ENCODE data around the gene KCTD4. TPM values are rescaled to one million over a fixed set of nuclear protein-coding genes. Genes with fewer than 3 reads are reported as not detected.

The KCTD4 gene
- total RNA-seq, 2 donors from 2014 or later: not detected

DNA sequence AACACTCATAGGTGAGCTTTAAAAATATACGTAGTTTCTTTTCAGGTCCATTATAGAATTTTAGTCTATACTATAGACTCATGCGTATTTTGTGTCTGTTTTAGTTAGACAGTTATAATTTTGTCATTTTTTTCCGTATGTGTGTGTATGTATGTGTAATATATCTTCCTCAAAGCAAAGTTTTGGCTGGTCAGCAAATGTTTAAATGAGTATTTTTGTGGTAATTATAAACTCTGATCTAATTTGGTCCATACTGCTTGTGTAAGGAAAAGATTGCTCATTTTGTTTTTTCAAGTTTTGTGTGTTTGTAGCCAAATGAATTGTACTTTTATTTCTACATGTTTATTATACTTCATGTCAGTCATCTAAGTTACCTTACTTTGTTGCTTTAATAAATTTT, 20.5 kb downstream of the KCTD4 start:
- Histone ChIP-seq H3K4me3 (no peak overlapping the region), H3K27ac (no peak overlapping the region), H3K36me3 (no peaks in the 10 kb centered on the region), H3K9me3 (no peaks in the 10 kb centered on the region), H3K27me3 (replicated peaks; ENCODE audit: insufficient read depth) (no peaks in the 10 kb centered on the region), H3K4me1 (ENCODE audit: control insufficient read depth in 1 of 2, low read depth in 2 of 2) (peaks cover 4 to 5% of the 10 kb centered on the region in 2 donors)
- TF ChIP-seq, protein P1, sequence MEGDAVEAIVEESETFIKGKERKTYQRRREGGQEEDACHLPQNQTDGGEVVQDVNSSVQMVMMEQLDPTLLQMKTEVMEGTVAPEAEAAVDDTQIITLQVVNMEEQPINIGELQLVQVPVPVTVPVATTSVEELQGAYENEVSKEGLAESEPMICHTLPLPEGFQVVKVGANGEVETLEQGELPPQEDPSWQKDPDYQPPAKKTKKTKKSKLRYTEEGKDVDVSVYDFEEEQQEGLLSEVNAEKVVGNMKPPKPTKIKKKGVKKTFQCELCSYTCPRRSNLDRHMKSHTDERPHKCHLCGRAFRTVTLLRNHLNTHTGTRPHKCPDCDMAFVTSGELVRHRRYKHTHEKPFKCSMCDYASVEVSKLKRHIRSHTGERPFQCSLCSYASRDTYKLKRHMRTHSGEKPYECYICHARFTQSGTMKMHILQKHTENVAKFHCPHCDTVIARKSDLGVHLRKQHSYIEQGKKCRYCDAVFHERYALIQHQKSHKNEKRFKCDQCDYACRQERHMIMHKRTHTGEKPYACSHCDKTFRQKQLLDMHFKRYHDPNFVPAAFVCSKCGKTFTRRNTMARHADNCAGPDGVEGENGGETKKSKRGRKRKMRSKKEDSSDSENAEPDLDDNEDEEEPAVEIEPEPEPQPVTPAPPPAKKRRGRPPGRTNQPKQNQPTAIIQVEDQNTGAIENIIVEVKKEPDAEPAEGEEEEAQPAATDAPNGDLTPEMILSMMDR (IDR thresholded peaks at IDR 0.05): no peak
- ATAC-seq (ENCODE audit: insufficient number of reproducible peaks, low FRiP score, low read depth) (no peak), DNase-seq (ENCODE audit: low spot score) (no peak)

DNA sequence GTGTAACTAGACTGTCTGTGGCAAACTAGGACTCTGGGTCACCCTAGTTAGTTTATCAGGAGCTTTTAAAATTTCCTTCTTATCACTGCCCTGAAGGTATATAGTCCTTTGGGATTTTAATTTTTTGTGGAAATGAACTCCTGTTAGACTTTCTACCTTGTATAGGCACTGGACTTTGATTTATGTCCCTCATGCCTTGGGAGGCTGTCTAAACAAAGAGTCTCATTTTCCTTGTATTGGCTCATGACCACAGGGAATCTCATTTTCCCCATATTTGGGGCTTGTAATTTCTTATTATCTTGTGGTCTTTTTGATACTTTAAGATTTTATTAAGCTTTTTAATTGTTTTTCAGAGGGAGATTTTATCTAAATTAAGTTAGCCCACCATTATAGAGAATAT, 21.4 kb downstream of the KCTD4 start:
- Histone ChIP-seq H3K27ac (no peak overlapping the region), H3K27me3 (replicated peaks; ENCODE audit: insufficient read depth) (no peaks in the 10 kb centered on the region), H3K9me3 (no peaks in the 10 kb centered on the region), H3K4me1 (ENCODE audit: control insufficient read depth in 1 of 2, low read depth in 2 of 2) (peaks cover 4 to 5% of the 10 kb centered on the region in 2 donors), H3K36me3 (no peaks in the 10 kb centered on the region), H3K4me3 (no peak overlapping the region)
- DNase-seq (ENCODE audit: low spot score) (no peak), ATAC-seq (ENCODE audit: insufficient number of reproducible peaks, low FRiP score, low read depth) (no peak)
- TF ChIP-seq, protein P1 (IDR thresholded peaks at IDR 0.05): no peak

DNA sequence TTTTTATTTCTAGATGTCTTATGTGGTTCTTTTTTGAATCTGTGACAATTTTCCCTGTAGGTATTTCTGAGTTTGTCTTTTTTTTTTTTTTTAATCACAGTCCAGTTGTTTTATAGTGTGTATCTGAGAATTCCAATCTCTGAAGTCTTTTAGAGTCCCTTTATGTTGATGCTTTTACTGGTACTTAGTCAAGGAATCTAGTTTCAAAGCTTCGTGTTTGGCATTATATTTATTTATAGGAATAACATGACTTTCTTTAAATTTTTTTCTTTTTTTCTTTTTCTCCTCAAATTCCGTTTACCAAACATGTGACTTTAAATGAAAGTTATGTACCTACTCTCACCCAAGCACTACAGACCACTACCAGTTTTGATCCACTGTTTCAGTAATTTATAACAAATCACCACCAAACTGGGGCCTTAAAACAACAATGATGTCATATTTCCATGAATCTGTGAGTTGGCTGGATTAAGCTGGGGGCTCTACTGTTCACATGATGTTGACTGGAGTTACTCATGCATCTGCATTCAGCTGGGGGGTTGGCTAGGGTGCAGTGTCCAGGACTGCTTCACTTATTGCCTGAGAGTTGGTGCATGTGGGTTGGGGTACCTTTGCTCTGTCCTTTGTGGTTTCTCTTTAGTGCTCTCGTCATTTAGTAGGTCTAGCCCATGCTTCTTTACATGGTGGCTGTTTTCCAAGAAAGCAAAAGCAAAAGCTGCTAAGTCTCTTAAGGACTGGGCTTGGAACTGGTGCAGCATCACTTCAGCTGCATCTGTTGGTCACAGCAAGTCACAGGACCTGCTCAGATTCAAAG, 22.3 kb downstream of the KCTD4 start:
- H3K4me1 ChIP-seq (ENCODE audit: control insufficient read depth in 1 of 2, low read depth in 2 of 2): peaks cover 4 to 5% of the 10 kb centered on the region in 2 donors
- no peak overlapping the region for H3K4me3 ChIP-seq
- no peak for DNase-seq (ENCODE audit: low spot score)
- no peak overlapping the region for H3K27ac ChIP-seq
- no peaks in the 10 kb centered on the region for H3K9me3 ChIP-seq
- H3K36me3 ChIP-seq: no peaks in the 10 kb centered on the region
- no peaks in the 10 kb centered on the region for H3K27me3 ChIP-seq (replicated peaks; ENCODE audit: insufficient read depth)
- TF ChIP-seq, protein P1 (IDR thresholded peaks at IDR 0.05): no peak
- ATAC-seq (ENCODE audit: insufficient number of reproducible peaks, low FRiP score, low read depth): no peak

DNA sequence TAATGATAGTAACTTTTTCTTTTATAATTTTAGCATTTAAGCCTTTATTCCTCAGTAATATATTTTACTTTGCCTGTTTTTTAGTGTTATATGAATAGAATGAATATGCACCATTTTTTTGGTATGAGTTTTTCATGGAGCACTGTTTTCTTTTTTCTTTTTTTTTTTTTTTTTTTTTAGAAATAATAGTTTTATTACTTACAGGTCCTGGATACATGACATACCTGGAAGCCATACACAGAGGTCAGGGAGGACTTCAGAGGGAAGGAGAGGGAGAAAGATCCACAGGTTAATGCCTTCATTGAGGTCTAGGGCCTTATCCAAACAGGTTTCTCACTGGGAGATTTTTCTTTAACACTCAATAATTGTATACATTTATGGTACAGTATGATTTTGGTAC, 26.4 kb downstream of the KCTD4 start:
- peaks cover 4 to 5% of the 10 kb centered on the region in 2 donors for H3K4me1 ChIP-seq (ENCODE audit: control insufficient read depth in 1 of 2, low read depth in 2 of 2)
- H3K36me3 ChIP-seq: no peaks in the 10 kb centered on the region
- no peak overlapping the region for H3K27ac ChIP-seq
- no peak overlapping the region for H3K4me3 ChIP-seq
- DNase-seq (ENCODE audit: low spot score) (no peak), ATAC-seq (ENCODE audit: insufficient number of reproducible peaks, low FRiP score, low read depth) (no peak)
- TF ChIP-seq, protein P1 (IDR thresholded peaks at IDR 0.05): no peak
- H3K27me3 ChIP-seq (replicated peaks; ENCODE audit: insufficient read depth): no peaks in the 10 kb centered on the region
- no peaks in the 10 kb centered on the region for H3K9me3 ChIP-seq

DNA sequence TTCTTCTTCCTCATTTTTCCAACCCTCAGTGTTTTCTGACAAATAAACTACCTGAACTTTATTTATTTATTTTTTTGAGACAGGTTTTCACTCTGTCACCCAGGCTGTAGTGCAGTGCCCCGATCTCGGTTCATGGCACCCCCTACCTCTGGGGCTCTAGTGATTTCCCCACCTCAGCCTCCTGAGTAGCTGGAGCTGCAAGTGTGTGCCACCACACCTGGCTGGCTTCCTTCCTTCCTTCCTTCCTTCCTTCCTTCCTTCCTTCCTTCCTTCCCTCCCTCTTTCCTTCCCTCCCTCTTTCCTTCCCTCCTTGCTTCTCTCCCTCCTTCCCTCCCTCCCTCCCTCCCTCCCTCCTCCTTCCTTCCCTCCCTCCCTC, 32.3 kb downstream of the KCTD4 start:
- ATAC-seq (ENCODE audit: insufficient number of reproducible peaks, low FRiP score, low read depth): no peak
- H3K27ac ChIP-seq: no peak overlapping the region

More for the DNA sequence above, 32.3 kb downstream of the KCTD4 start:
- Histone ChIP-seq H3K4me3 (no peak overlapping the region), H3K9me3 (no peaks in the 10 kb centered on the region), H3K36me3 (no peaks in the 10 kb centered on the region), H3K4me1 (ENCODE audit: control insufficient read depth in 1 of 2, low read depth in 2 of 2) (no peaks in the 10 kb centered on the region), H3K27me3 (replicated peaks; ENCODE audit: insufficient read depth) (no peaks in the 10 kb centered on the region)
- TF ChIP-seq, protein P1 (IDR thresholded peaks at IDR 0.05): no peak
- no peak for DNase-seq (ENCODE audit: low spot score)

Data from thoracic aorta (tissue), 2 donors.